Nephron progenitor cell (in vitro differentiated cells): ENCODE results near the gene MAEA.

Source experiments
- DNase-seq: peaks from one replicate; pipeline ENCODE4 v3.0.0; 2021
- H3K27ac Mint-ChIP-seq: 2 replicates; pipeline ENCODE4 v1.8.0; 2021; ENCODE audit warnings: mild to moderate bottlenecking, moderate library complexity, mixed read lengths
- H3K27me3 Mint-ChIP-seq: 2 replicates; pipeline ENCODE4 v1.8.0; 2021; ENCODE audit warnings: mild to moderate bottlenecking, low read depth, mixed read lengths; ENCODE audit not compliant: poor library complexity
- H3K36me3 Mint-ChIP-seq: 2 replicates; pipeline ENCODE4 v1.8.0; 2021; ENCODE audit warnings: low read depth, mixed read lengths
- H3K4me1 Mint-ChIP-seq: 2 replicates; pipeline ENCODE4 v1.8.0; 2021; ENCODE audit warnings: mixed read lengths
- H3K4me3 Mint-ChIP-seq: 2 replicates; pipeline ENCODE4 v1.8.0; 2021; ENCODE audit warnings: mild to moderate bottlenecking, moderate library complexity, mixed read lengths
- H3K9me3 Mint-ChIP-seq: 2 replicates; pipeline ENCODE4 v1.8.0; 2021; ENCODE audit warnings: mild to moderate bottlenecking, moderate library complexity, mixed read lengths
- TF ChIP-seq, protein P1 (sequence below): fragments of 200-600 bp; sonication (generic); IDR thresholded peaks from 2 replicates; pipeline ENCODE4 v1.5.0; 2021; ENCODE audit warnings: antibody characterized with exemption

MAEA gene

DNA sequence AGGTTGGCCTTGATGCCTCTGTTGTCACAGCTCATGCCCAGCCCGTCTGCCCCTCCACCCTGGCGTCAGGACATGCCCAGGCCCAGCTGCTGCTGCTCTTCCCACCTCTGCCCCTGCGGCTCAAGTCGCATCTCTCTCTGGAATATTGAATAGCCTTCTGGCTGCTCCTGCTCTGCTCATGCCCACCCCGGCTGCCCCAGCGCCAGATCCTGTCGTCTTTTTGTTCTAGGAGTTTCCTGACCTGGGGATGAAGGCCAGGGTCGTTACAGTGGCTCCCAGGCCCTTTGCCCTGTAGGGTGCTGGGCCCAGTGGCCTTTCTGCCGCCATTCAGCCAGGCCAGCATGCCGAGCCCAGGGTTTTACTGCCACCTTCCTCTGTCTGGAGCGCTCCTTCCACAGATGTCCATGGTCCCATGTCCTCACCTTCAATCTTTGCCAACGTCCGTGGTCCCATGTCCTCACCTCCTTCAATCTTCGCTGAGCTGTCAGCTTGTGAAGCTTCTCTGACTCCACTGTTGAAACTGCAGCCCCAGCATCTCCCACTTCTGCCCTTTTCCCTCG, 9.7 kb downstream of the MAEA start:
- no peaks in the 10 kb centered on the region for H3K27me3 Mint-ChIP-seq
- H3K4me3 Mint-ChIP-seq: no peak overlapping the region
- peaks cover 60% of the 10 kb centered on the region for H3K36me3 Mint-ChIP-seq
- H3K4me1 Mint-ChIP-seq: peaks cover 5% of the 10 kb centered on the region
- TF ChIP-seq, protein P1, sequence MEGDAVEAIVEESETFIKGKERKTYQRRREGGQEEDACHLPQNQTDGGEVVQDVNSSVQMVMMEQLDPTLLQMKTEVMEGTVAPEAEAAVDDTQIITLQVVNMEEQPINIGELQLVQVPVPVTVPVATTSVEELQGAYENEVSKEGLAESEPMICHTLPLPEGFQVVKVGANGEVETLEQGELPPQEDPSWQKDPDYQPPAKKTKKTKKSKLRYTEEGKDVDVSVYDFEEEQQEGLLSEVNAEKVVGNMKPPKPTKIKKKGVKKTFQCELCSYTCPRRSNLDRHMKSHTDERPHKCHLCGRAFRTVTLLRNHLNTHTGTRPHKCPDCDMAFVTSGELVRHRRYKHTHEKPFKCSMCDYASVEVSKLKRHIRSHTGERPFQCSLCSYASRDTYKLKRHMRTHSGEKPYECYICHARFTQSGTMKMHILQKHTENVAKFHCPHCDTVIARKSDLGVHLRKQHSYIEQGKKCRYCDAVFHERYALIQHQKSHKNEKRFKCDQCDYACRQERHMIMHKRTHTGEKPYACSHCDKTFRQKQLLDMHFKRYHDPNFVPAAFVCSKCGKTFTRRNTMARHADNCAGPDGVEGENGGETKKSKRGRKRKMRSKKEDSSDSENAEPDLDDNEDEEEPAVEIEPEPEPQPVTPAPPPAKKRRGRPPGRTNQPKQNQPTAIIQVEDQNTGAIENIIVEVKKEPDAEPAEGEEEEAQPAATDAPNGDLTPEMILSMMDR: no peak
- H3K9me3 Mint-ChIP-seq: peaks cover 6% of the 10 kb centered on the region
- peak overlapping the region; percentile 83 for H3K27ac Mint-ChIP-seq
- DNase-seq: no peak

DNA sequence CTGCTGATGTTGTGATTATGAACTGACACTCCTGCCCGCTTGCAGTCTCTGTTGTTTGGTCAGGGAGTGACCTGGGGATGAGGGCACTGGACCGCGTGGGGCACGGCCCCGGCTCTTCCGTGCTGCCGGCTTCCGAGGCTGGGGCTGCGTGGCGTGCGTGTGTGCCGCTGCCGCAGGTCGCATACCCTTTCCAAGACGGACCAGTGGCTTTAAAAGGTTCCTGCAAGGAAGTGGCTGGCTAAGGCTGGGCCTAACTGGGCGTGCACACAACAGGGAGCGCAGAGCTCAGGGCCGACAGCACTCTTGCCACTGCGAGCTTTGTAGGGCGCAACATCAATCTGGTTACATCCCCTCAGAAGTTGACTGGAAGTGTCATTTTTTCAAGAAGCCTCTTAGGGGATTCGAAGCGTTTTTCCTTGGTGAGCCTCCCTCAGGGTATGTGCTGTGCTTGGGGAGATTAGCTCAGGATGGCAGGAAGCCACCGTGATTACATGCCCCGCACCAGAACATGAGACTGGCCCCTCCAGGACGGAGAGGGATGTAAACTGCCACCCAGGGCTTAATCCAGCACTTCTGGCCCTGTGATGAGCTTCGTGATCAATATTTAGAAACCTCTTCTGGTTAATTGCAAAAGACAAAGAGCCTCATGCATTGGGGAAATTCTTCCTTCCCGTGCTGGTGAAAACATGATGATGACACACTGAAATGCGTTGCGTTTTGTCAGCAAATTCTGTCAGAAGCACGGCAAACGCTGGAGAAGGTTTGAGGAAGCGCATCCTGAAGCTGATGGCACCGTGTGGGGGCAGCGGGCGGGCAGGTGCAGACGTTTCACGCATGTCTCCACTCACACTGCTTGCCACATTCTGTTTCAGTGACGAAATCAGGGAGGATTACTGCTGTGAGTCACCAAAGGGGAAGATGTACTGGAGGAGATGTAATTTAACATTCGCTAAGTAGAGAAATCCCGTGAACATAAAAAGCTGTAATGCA, 11.1 kb downstream of the MAEA start:
- H3K36me3 Mint-ChIP-seq: peaks cover 72% of the 10 kb centered on the region
- no peak for DNase-seq
- no peak overlapping the region for H3K4me3 Mint-ChIP-seq
- H3K4me1 Mint-ChIP-seq: peaks cover 5% of the 10 kb centered on the region
- H3K27me3 Mint-ChIP-seq: no peaks in the 10 kb centered on the region
- TF ChIP-seq, protein P1: no peak
- H3K27ac Mint-ChIP-seq: peak overlapping the region; percentile 12
- H3K9me3 Mint-ChIP-seq: peaks cover 6% of the 10 kb centered on the region

DNA sequence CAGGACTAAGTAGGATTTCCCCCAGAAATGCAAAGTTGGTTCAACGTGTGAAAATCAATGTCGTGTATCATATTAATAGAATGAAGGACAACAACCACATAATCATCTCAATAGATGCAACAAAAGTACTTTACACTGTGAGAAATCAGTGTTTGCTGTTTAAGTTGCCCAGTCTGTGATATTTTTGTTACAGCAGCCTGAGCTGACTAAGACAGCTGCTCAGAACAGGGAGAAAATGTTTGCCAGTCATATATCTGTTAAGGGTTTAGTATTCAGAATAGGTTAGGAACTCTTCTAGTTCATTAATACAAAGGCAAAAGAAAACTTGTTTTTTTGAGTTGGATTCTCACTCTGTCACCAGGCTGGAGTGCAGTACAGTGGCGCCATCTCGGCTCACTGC, 12.5 kb downstream of the MAEA start:
- Mint-ChIP-seq H3K27me3 (no peaks in the 10 kb centered on the region), H3K27ac (no peak overlapping the region), H3K36me3 (peaks cover 86% of the 10 kb centered on the region), H3K4me1 (no peaks in the 10 kb centered on the region), H3K4me3 (no peak overlapping the region), H3K9me3 (peaks cover 6% of the 10 kb centered on the region)
- TF ChIP-seq, protein P1: no peak
- no peak for DNase-seq

DNA sequence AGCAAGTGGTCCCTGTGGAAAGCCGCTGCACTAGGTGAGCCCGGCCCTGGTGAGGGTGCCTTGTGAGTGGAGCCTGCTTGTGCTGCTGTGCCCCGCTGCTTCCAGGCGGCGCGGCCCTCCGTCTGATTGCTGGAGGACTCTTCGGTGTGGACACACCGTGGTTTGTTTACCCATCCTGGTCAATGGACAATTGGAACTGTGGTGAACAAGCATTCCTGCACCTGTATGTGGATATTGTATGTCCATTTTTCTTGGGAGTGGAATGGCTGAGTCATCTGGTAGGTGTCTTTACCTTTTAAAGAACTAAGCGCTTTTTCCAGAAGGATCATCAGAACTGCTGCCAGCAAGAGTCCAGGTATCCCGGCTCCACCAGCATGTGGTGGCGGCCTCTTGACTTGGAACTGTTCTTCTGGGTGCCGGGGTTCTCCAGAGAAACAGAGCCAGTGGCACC, 15.6 kb downstream of the MAEA start:
- peaks cover 83% of the 10 kb centered on the region for H3K36me3 Mint-ChIP-seq

DNA sequence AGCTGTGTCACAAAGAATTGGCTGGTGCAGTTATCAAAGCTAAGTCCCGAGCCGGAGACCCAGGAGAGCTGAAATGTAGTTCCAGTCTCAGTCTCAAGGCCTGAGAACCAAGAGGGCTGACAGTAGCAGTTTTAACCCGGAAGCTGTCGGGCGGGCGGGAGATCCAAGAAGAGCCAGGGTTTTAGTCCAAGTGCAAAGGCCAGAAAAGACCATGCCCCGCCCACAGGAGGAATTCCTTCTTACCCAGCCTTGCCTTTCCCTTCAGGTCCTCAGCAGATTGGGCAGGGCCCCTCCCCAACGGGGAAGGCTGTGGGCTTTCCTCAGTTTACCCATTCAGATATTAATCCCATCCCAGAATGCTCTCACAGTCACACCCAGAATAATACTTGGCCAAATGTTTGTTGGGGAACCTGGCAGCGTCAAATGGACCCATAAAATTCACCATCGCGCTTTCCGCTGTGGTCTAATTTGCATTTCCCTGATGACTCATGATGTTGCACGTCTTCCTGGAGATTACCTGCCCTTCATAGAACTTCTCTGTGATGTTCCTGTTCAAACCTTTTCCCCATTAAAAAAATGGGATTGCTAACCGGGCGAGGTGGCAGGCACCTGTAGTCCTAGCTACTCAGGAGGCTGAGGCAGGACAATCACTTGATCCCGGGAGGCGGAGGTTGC, 16.2 kb downstream of the MAEA start:
- Mint-ChIP-seq H3K27ac (no peak overlapping the region), H3K27me3 (peaks cover 4% of the 10 kb centered on the region), H3K36me3 (peaks cover 76% of the 10 kb centered on the region), H3K4me3 (no peak overlapping the region), H3K9me3 (peaks cover 17% of the 10 kb centered on the region), H3K4me1 (peaks cover 24% of the 10 kb centered on the region)
- TF ChIP-seq, protein P1: no peak
- DNase-seq: no peak

More for the DNA sequence above, 15.6 kb downstream of the MAEA start:
- Mint-ChIP-seq H3K27ac (no peak overlapping the region), H3K4me3 (no peak overlapping the region), H3K27me3 (peaks cover 4% of the 10 kb centered on the region), H3K4me1 (peaks cover 21% of the 10 kb centered on the region), H3K9me3 (peaks cover 17% of the 10 kb centered on the region)
- TF ChIP-seq, protein P1: no peak
- no peak for DNase-seq
